Hematopoietic multipotent progenitor cell treated with erythropoietin and hydrocortisone succinate and interleukin-3 and kit ligand, for 15 days (in vitro differentiated cells): Measurements from ENCODE around the gene TNS4.

Experiments used
- DNase-seq: peaks from one replicate; pipeline ENCODE4 v3.0.0-alpha.2; 2015; ENCODE audit warnings: low spot score

Gene TNS4

DNA sequence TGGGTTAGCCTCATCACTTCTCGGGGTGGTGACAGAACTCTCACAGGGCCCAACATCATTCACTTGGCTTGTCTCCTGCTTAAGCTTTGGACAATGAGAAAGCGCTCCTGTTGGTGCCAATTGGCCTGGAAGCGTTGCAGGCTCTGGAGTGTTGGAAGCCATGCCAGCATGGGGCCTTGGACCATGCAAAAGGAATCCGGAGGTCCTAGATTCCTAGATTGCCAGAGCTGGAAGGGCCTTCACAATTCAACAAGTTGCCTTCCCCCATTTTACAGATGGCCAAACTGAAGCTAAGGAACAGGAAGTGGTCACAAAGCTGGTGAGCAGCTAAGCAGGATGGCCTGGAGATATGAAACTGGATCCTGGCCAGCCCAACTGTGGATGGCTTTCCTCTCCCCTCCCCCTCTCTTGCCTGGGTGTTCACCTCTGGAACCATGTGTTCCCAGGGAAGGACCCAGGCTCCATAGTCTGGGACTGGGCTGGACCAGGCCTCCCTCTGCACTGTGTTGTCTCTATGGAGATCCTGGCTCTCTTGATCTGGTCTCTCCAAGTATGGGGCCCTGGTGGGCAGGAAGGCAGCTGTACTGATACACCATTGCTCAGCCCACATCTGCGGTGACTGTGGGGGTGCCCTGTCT, 64.2 kb downstream of the TNS4 start:
- no peak for DNase-seq

DNA sequence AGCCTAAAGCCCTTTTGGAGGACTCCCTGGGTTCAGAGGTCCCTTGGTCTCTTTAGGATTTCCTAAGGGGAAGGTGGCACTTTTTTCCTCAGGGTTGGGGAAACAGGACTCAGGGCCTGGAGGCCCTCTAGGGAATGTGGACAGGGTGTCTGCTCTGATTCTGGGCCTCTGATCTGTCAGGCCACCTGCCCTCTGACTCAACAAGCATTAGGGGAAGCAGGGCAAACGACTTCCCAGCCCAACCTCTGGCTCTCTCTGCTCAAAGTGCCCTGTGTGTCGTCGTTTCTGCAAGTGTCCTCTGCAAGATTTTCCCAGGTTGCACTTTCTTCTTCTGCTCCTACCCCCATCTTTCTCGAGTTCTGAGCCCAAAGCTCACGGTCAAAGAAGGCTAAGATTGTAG, 64.8 kb downstream of the TNS4 start:
- DNase-seq: no peak

DNA sequence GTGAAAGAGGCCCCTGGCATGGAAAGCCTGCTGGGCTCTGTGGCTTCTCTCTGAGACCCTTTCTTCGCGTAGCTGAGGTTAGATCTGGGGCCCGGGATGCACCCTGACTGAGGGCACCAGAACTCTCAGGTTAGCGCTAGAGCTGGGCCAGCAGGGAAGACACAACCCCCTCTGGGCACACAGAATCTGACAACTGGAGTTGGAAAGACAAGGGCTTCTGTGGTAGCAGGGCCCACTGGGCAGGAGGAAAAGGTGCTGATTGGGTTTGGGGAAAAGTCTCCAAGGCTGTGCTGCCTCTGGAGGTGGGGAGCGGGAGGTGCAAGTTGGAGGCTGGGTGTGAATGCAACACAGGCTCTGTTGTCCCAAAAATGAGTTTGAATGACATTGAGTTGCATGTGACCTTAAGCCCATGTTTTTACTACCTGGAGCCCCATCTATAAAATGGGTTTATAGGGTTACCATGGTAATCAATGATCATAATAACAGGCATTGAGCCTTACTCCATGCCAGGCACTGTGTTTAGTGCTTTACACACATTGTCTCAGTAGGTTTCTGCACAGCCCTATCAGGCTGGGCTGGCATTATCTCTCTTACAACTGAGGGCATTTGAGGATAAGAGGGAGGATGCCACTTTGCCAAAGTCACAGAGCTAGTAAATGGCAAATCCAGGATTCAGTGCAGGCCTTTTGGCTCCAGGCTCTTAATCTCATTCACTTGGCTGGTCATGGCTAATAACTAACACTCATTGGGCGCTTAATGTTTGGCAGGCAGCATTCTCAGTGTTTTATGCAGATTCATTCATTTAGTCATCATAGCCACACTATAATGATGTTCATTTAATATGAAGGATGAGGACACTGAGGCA, 67.6 kb downstream of the TNS4 start:
- DNase-seq: peak; percentile 40

DNA sequence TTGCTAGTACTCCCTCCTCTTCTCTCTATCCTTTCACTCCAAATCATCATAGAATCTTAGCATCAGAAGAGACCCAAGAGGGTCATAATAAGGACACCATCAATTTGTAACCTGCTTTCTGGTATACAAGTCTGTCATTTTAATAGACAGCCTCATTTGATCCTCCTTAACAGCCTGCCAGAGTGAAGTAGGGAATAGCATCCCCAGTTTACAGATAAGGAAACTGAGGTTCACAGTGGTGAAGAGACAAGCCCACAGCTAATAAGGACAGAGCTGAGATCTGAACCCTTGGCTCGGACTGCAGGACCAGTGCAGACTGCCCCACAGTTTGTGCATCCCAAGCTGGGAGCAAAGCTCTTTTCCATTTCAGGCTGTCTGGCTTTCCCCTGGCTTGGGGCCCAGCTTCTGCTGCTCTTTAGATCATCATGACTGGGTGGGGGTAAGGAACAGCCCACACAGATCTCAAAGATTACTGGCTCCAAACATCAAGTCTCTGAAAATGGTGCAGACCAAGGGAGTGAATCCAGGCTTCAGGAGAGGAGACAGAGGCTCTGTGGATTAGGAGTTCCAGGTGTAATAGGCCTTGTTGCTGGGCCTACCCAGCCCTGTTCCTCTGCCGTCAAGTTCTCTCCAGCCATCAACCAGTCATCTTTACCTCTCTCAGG, 68.4 kb downstream of the TNS4 start:
- DNase-seq: no peak

DNA sequence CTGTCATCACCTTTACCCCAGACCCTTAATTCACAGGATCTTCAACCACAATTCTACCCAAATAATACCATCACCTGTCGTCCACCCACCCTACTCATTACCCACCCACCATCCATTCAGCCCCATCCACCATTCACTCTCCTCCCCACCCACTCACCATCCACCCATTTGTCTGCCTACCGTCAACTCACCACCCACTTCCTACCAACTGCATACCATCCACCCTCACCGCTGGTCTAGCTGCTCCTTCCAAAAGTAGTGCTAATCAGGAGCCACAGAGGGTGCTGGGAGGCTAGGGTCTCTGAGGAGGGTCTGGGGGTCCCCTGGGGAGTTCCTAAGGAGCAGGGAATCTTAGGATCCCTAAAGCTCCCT, 70.2 kb downstream of the TNS4 start:
- no peak for DNase-seq

DNA sequence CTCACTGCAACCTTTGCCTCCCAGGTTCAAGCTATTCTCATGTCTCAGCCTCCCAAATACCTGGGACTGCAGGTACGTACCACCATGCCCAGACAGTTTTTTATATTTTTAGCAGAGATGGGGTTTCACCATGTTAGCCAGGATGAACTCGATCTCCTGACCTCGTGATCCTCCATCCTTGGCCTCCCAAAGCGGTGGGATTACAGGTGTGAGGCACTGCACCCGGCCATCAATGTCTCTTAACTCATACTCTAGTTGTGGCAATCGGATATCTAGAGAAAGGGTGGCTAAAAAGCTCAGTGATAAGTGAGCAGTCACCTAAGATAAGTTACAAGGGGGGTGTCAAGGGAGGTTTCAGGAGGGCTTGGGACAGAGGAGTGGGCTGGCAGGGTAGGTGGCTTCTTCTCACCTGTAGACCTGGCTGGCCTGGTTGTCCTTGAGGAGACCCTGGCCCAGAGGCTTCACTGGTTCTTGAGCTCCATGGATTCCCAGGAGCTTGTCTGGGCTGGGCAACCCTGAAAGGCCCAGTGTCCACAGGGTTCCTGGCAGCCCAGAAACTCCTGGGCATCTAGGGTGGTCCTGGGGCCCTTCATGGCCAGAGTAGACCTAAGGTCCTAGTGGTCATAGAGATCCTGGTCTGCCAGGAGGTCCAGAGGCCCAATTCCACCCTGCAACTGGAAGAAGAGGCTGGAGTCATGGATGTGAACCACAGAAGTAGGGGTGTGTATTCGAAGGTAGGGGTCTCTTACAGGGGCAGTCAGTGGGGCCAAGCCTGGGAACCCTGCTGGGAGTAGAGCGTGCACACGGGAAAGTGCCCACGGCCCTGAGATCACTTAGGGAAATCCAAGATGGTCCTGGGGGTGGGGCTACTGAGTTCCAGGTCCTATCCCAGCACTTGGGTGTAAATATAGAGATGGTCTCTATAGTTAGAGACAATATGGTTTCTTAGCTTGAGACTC, 70.9 kb downstream of the TNS4 start:
- DNase-seq: no peak

DNA sequence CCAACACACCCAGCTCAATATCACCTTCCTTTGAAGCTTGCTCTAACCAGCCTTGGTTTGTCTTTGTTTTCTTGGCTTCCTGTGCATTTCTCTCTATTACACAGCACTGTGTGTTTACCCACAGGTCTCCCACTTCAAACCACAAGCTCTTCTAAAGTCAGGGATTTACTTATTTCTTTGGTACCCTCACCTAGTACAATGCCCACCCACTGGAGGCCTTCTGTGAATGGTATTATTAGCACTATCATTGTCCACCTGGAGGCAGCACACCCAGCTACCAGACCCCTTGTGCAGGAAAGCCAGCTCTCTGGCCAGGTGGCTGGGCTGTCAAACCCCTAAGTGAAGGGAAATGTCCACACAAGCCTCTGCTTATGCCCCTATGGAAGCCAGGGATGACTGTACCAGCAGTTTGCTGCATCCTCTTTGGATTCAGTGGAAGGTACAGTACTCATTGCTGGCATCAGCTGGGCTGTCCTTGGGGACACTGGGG, 74.4 kb downstream of the TNS4 start:
- no peak for DNase-seq
